Stimulated activated CD4-positive, alpha-beta T cell treated with anti-CD3 and anti-CD28 coated beads, TNF-alpha, amount 100 ng/mL, for 24 hours (primary cell): Measurements from ENCODE around the gene RASSF3.
A peak's percentile ranks its signal among the peaks of the same experiment; 100 is the strongest.

Source experiments
- DNase-seq, 3 experiments: peaks; one replicate each; pipeline ENCODE4 v3.0.0-alpha.2; 2020; ENCODE audit warnings: low read depth in 3 of 3

RASSF3 gene

GRCh38 chr12:64669270-64669842 lies 59.1 kb downstream of the RASSF3 start:
- no peak for DNase-seq

- DNase-seq = no peak
These were observed 59.7 kb downstream of the RASSF3 start for GRCh38 chr12:64670019-64670418.

- no peak for DNase-seq
These were observed 60.8 kb downstream of the RASSF3 start for GRCh38 chr12:64670919-64671639.

- DNase-seq = no peak
These were observed 61.4 kb downstream of the RASSF3 start for GRCh38 chr12:64671681-64672080.

- peak in 1 of 3 experiments; percentile 43 for DNase-seq
These were observed 62.7 kb downstream of the RASSF3 start for GRCh38 chr12:64672925-64673409.

- DNase-seq = no peak
These were observed 63.3 kb downstream of the RASSF3 start for GRCh38 chr12:64673490-64674169.

GRCh38 chr12:64674367-64674922 lies 64.2 kb downstream of the RASSF3 start:
- no peak for DNase-seq

- no peak for DNase-seq
These were observed 65.5 kb downstream of the RASSF3 start for GRCh38 chr12:64675795-64676194.

GRCh38 chr12:64678248-64678647 lies 68.0 kb downstream of the RASSF3 start:
- DNase-seq = no peak

- no peak for DNase-seq
These were observed 68.5 kb downstream of the RASSF3 start for GRCh38 chr12:64678835-64679234.

- peak in 1 of 3 experiments; percentile 41 for DNase-seq
These were observed 69.2 kb downstream of the RASSF3 start for GRCh38 chr12:64679487-64680001.

- DNase-seq = no peak
These were observed 69.9 kb downstream of the RASSF3 start for GRCh38 chr12:64680235-64680634.

GRCh38 chr12:64681200-64682052 lies 71.1 kb downstream of the RASSF3 start:
- no peak for DNase-seq

- no peak for DNase-seq
These were observed 72.4 kb downstream of the RASSF3 start for GRCh38 chr12:64682572-64683277.

- no peak for DNase-seq
These were observed 73.7 kb downstream of the RASSF3 start for GRCh38 chr12:64683816-64684543.

- DNase-seq = no peak
These were observed 74.8 kb downstream of the RASSF3 start for GRCh38 chr12:64685050-64685449.

- DNase-seq = no peak
These were observed 75.3 kb downstream of the RASSF3 start for GRCh38 chr12:64685605-64686004.

- no peak for DNase-seq
These were observed 77.5 kb downstream of the RASSF3 start for GRCh38 chr12:64687816-64688215.

GRCh38 chr12:64688219-64688618 lies 77.9 kb downstream of the RASSF3 start:
- DNase-seq = no peak

GRCh38 chr12:64688715-64689114 lies 78.4 kb downstream of the RASSF3 start:
- DNase-seq = no peak
